ENCODE results near the gene PAWR. TPM values are rescaled to one million over a fixed set of nuclear protein-coding genes. Genes with fewer than 3 reads are reported as not detected.
A peak's percentile ranks its signal among the peaks of the same experiment; 100 is the strongest.
"Not testable (repeated sequence)": the region's sequence is repeated elsewhere in the genome, so short reads cannot be mapped to it uniquely, and the experiment has no call there.

PAWR gene
- polyA plus RNA-seq, 1 donor = 51.2 TPM

DNA sequence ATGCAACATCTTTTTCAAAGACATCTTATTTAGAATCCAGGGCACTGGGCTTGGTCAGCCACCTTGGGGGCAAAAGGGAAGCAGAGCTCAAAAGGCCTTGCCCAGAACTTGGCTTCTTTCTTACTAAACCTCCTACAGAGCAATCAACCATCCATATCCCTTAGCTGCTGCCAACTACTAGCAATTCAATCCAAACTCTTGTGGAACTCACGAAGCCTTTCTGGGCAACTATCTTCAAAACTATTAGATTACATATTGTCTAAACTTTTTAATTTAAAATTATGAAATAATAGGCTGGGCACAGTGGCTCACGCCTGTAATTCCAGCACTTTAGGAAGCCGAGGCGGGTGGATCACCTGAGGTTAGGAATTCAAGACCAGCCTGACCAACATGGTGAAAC lies 95.5 kb downstream of the PAWR start:
- H3K27me3 ChIP-seq (ENCODE audit: control insufficient read depth, insufficient read depth, low read length) = no peaks in the 10 kb centered on the region
- H3K27ac ChIP-seq (ENCODE audit: low read length) = no peak overlapping the region
- H3K9me3 ChIP-seq (ENCODE audit: control insufficient read depth, low read depth, low read length) = no peaks in the 10 kb centered on the region
- 100% methylated on average over 1 of the region's 4 CpGs for WGBS (ENCODE audit: insufficient coverage, low lambda C conversion rate)
- H3K36me3 ChIP-seq (ENCODE audit: control insufficient read depth, insufficient read depth, low read length) = peaks cover 2% of the 10 kb centered on the region
- no peak overlapping the region for H3K4me3 ChIP-seq (ENCODE audit: low read length)
- H3K4me1 ChIP-seq (ENCODE audit: control insufficient read depth, insufficient read depth, low read length) = no peaks in the 10 kb centered on the region
- DNase-seq = no peak

DNA sequence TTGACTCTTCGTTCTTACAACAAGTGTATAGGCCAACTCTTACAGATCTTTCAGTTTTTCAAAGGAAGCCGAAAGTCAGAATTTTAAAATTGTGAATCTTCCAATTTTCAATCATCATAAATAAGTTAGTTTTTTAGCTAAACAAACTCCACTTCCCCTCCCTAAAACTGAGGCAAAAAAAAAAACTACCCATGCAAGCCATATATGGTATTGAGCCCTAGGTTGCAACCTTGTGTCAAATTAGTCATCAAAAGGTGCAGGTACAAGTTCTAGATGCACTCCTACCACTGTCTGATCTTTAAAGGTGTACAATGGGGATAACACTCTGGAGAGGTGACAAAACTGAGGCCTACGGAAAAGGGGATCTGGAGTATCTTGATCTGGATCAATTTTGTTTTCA lies 97.9 kb downstream of the PAWR start:
- Histone ChIP-seq H3K4me1 (ENCODE audit: control insufficient read depth, insufficient read depth, low read length) (no peaks in the 10 kb centered on the region), H3K4me3 (ENCODE audit: low read length) (no peak overlapping the region), H3K27ac (ENCODE audit: low read length) (no peak overlapping the region), H3K27me3 (ENCODE audit: control insufficient read depth, insufficient read depth, low read length) (no peaks in the 10 kb centered on the region), H3K36me3 (ENCODE audit: control insufficient read depth, insufficient read depth, low read length) (peaks cover 1% of the 10 kb centered on the region), H3K9me3 (ENCODE audit: control insufficient read depth, low read depth, low read length) (no peaks in the 10 kb centered on the region)
- DNase-seq = no peak
- 100% methylated on average over 3 of the region's 3 CpGs for WGBS (ENCODE audit: insufficient coverage, low lambda C conversion rate)

DNA sequence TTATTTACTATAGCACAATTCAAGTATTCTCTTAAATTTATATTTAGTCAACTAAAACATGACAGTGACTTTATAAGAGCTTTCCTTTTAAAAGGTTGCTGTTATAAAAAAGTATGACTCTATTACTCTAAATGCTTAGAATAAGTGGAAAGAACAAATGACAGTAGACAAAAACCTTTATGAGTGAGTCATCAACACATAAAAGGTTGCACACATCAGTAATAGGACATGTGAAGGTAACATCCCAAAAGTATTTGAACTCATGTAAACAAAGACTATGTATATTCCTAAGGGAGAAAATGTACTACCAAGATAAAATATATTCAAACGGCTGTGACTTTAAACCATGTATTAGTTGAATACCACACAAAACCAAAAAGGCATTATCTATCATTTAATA lies 98.8 kb downstream of the PAWR start:
- no peak for DNase-seq
- Histone ChIP-seq H3K36me3 (ENCODE audit: control insufficient read depth, insufficient read depth, low read length) (no peaks in the 10 kb centered on the region), H3K9me3 (ENCODE audit: control insufficient read depth, low read depth, low read length) (no peaks in the 10 kb centered on the region), H3K4me3 (ENCODE audit: low read length) (no peak overlapping the region), H3K4me1 (ENCODE audit: control insufficient read depth, insufficient read depth, low read length) (no peaks in the 10 kb centered on the region), H3K27me3 (ENCODE audit: control insufficient read depth, insufficient read depth, low read length) (no peaks in the 10 kb centered on the region), H3K27ac (ENCODE audit: low read length) (no peak overlapping the region)
- 100% methylated on average over 1 of the region's 1 CpG for WGBS (ENCODE audit: insufficient coverage, low lambda C conversion rate)

DNA sequence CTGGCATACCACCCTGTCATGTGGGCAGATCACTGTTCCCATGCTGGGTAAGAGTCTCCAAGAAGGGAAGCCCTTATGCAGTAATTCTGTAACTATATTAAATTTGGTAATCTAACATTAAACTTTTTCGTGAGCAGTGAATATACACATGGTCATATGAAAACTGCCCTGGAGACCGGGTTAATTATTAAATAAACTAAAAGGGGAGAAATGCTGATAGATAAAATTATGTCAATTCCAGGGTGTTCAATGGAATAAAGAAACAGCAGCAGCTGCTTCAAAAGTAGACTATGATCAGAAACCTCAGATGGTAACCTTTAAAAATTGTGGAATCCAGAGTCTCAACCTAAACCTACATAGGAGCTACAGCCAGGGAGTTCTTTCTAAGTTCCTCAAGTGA lies 100.0 kb downstream of the PAWR start:
- no peaks in the 10 kb centered on the region for H3K9me3 ChIP-seq (ENCODE audit: control insufficient read depth, low read depth, low read length)
- WGBS (ENCODE audit: insufficient coverage, low lambda C conversion rate) = 47% methylated on average over 2 of the region's 2 CpGs
- H3K4me3 ChIP-seq (ENCODE audit: low read length) = no peak overlapping the region
- no peaks in the 10 kb centered on the region for H3K27me3 ChIP-seq (ENCODE audit: control insufficient read depth, insufficient read depth, low read length)
- H3K27ac ChIP-seq (ENCODE audit: low read length) = no peak overlapping the region
- no peak for DNase-seq
- no peaks in the 10 kb centered on the region for H3K36me3 ChIP-seq (ENCODE audit: control insufficient read depth, insufficient read depth, low read length)
- H3K4me1 ChIP-seq (ENCODE audit: control insufficient read depth, insufficient read depth, low read length) = no peaks in the 10 kb centered on the region

DNA sequence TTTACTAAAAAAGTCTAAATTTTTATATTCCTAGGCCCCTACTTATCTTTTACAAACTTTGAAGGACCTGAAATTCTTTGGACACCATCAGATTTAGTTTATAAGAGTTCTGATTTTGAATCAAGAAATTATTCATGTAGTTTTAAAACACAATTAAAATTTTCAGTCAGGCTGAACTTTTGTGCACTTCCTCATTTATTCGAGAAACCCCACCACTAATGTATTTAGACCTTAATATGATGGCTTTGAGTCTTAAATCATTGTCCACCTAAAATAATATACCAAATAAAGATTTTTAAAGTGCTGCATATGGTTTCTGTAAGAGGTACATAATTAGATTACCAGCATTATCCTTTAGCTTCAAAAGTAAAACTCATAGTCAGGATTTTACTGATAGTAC lies 103.4 kb downstream of the PAWR start:
- Histone ChIP-seq H3K9me3 (ENCODE audit: control insufficient read depth, low read depth, low read length) (no peaks in the 10 kb centered on the region), H3K27me3 (ENCODE audit: control insufficient read depth, insufficient read depth, low read length) (no peaks in the 10 kb centered on the region), H3K4me3 (ENCODE audit: low read length) (no peak overlapping the region), H3K27ac (ENCODE audit: low read length) (no peak overlapping the region), H3K36me3 (ENCODE audit: control insufficient read depth, insufficient read depth, low read length) (no peaks in the 10 kb centered on the region), H3K4me1 (ENCODE audit: control insufficient read depth, insufficient read depth, low read length) (no peaks in the 10 kb centered on the region)
- no CpG with 5 or more reads among the region's 1 CpG for whole genome bisulfite sequencing (ENCODE audit: insufficient coverage, low lambda C conversion rate)
- DNase-seq = no peak

DNA sequence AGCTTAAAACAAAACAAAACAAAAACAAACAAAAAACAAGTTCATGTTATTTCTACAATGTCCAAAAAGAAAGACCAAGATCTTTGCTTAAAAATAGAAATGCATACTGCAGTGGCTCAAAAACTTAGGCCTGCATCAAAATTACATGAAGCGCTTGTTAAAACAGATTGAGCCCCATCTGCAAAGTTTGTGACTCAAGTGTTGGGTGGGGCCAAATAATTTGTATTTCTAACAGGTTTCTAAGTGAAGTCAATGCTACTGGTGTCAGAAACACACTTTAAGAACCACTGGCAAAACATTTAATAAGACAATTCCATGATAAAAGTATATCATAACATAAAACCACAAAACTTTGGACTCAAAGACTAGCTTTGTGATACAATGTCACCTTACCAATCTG lies 105.6 kb downstream of the PAWR start:
- Histone ChIP-seq H3K9me3 (ENCODE audit: control insufficient read depth, low read depth, low read length) (no peaks in the 10 kb centered on the region), H3K4me3 (ENCODE audit: low read length) (no peak overlapping the region), H3K36me3 (ENCODE audit: control insufficient read depth, insufficient read depth, low read length) (no peaks in the 10 kb centered on the region), H3K27me3 (ENCODE audit: control insufficient read depth, insufficient read depth, low read length) (no peaks in the 10 kb centered on the region), H3K4me1 (ENCODE audit: control insufficient read depth, insufficient read depth, low read length) (no peaks in the 10 kb centered on the region), H3K27ac (ENCODE audit: low read length) (no peak overlapping the region)
- 100% methylated on average over 1 of the region's 1 CpG for WGBS (ENCODE audit: insufficient coverage, low lambda C conversion rate)
- no peak for DNase-seq

DNA sequence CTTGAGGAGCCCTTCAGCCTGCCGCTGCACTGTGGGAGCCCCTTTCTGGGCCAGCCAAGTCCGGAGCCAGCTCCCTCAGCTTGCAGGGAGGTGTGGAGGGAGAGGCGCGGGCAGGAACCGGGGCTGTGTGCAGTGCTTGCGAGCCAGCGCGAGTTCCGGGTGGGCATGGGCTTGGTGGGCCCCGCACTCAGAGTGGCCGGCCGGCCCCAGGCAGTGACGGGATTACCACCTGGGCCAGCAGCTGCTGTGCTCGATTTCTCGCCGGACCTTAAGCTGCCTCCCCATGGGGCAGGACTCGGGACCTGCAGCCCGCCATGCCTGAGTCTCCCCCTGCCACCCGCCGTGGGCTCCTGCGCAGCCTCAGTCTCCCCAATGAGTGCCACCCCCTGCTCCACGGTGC lies 116.9 kb downstream of the PAWR start:
- H3K36me3 ChIP-seq (ENCODE audit: control insufficient read depth, insufficient read depth, low read length) = peaks cover 16% of the 10 kb centered on the region
- no peak for DNase-seq
- no peak overlapping the region for H3K27ac ChIP-seq (ENCODE audit: low read length)
- no CpG with 5 or more reads among the region's 22 CpGs for WGBS (ENCODE audit: insufficient coverage, low lambda C conversion rate)
- H3K4me1 ChIP-seq (ENCODE audit: control insufficient read depth, insufficient read depth, low read length) = no peaks in the 10 kb centered on the region
- H3K4me3 ChIP-seq (ENCODE audit: low read length) = no peak overlapping the region
- peaks cover 25% of the 10 kb centered on the region for H3K9me3 ChIP-seq (ENCODE audit: control insufficient read depth, low read depth, low read length)
- no peaks in the 10 kb centered on the region for H3K27me3 ChIP-seq (ENCODE audit: control insufficient read depth, insufficient read depth, low read length)

DNA sequence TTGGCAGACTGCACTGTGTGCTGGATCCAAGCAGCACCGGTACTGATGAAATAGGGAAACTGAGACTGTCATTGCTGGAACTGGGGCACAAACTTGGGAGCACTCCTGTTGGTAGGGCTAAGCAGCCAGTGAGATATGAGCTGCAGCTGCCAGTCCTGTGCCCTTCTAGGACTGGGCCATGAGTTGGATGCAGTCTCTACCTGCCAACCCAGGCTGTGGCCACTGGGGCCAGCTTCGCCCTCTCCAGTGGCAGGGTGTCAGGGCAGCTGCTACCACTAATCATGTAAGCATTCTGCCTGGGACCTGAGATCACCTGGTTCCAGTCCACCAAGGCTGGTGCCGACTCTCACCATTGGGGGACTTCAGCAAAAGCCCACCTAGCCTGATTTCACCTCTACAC lies 121.1 kb downstream of the PAWR start:
- H3K36me3 ChIP-seq (ENCODE audit: control insufficient read depth, insufficient read depth, low read length) = peaks cover 19% of the 10 kb centered on the region
- H3K27me3 ChIP-seq (ENCODE audit: control insufficient read depth, insufficient read depth, low read length) = no peaks in the 10 kb centered on the region
- no peak overlapping the region for H3K27ac ChIP-seq (ENCODE audit: low read length)
- peaks cover 31% of the 10 kb centered on the region for H3K9me3 ChIP-seq (ENCODE audit: control insufficient read depth, low read depth, low read length)
- no peaks in the 10 kb centered on the region for H3K4me1 ChIP-seq (ENCODE audit: control insufficient read depth, insufficient read depth, low read length)
- H3K4me3 ChIP-seq (ENCODE audit: low read length) = no peak overlapping the region
- no CpG with 5 or more reads among the region's 3 CpGs for WGBS (ENCODE audit: insufficient coverage, low lambda C conversion rate)
- no peak for DNase-seq

DNA sequence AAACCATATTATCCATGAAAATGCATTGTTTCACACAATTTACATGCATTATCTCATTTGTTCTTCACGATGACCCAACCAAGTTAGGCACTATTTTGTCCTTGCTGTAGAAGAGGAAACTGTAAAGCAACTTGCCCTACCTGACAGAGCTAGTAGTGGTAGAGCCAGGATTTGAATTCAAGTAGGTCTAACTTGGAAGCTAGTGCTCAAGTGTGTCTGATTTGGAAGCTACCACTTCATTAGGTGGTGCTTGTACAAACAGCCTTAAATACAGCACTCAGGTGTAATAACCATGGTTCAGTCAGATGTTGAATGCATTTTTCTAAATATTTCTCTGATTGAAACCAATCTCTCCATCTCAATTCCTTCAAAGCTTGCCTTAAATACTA lies 123.6 kb downstream of the PAWR start:
- H3K4me3 ChIP-seq (ENCODE audit: low read length) = no peak overlapping the region
- peak overlapping the region; percentile 39 for H3K27ac ChIP-seq (ENCODE audit: low read length)
- H3K27me3 ChIP-seq (ENCODE audit: control insufficient read depth, insufficient read depth, low read length) = no peaks in the 10 kb centered on the region
- no peaks in the 10 kb centered on the region for H3K4me1 ChIP-seq (ENCODE audit: control insufficient read depth, insufficient read depth, low read length)
- no CpG with 5 or more reads among the region's 1 CpG for WGBS (ENCODE audit: insufficient coverage, low lambda C conversion rate)
- peaks cover 12% of the 10 kb centered on the region for H3K36me3 ChIP-seq (ENCODE audit: control insufficient read depth, insufficient read depth, low read length)
- H3K9me3 ChIP-seq (ENCODE audit: control insufficient read depth, low read depth, low read length) = peaks cover 16% of the 10 kb centered on the region
- DNase-seq = no peak

DNA sequence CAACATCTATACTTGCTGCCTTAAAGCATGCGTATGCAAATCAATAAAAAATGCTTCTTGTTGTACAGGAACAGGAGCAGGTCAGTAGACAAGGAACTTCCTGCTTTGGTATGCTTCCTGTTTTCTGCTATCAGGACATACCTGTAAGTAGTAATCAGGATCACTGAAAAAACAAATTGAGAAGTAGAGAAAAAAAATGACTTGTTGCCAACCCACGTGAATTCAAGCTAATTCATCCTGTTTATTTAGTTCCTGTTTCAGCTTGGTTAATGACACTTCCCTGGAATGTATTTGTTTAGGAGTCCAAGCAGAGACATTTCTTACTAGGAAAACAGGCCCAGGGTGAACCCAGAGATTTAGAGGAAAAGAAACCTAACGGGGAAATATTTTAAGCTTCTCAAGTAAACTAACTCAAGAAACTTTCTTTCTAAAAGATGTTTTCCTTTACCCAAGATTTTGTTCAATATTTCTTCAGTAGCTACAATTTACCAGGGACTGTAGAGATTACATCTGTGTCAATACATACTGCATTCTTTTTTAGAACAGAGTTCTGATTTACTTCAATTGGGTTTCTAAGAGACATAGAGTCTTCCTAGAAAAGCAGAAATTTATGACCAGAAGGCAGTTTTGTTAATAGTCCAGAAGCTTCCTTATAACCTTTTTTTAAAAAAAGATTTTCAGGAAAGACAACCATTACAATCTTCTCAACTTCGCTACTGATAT lies 124.2 kb downstream of the PAWR start:
- DNase-seq = no peak
- Histone ChIP-seq H3K36me3 (ENCODE audit: control insufficient read depth, insufficient read depth, low read length) (peaks cover 11% of the 10 kb centered on the region), H3K4me3 (ENCODE audit: low read length) (no peak overlapping the region), H3K27me3 (ENCODE audit: control insufficient read depth, insufficient read depth, low read length) (no peaks in the 10 kb centered on the region), H3K4me1 (ENCODE audit: control insufficient read depth, insufficient read depth, low read length) (no peaks in the 10 kb centered on the region), H3K27ac (ENCODE audit: low read length) (peak overlapping the region; percentile 39), H3K9me3 (ENCODE audit: control insufficient read depth, low read depth, low read length) (peaks cover 13% of the 10 kb centered on the region)
- 81% methylated on average over 2 of the region's 4 CpGs for WGBS (ENCODE audit: insufficient coverage, low lambda C conversion rate)

DNA sequence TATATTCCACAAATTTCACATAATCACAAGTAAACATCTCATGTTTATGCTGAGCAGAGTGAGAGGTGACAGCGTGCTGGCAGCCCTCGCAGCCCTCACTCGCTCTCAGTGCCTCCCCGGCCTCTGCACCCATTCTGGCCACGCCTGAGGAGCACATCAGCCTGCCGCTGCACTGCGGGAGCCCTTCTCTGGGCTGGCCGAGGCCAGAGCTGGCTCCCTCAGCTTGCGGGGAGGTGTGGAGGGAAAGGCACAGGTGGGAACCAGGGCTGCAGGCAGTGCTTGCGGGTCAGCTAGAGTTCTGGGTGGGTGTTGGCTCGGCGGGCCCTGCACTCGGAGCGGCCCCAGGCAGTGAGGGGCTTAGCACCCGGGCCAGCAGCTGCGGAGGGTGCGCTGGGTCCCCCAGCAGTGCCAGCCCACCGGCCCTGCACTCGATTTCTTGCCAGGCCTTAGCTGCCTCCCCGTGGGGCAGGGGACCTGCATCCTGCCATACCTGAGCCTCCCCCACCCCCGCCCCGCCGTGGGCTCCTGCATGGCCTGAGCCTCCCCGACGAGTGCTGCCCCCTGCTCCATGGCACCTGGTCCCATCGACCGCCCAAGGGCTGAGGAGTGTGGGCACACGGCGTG lies 125.9 kb downstream of the PAWR start:
- no CpG with 5 or more reads among the region's 29 CpGs for WGBS (ENCODE audit: insufficient coverage, low lambda C conversion rate)
- not testable (repeated sequence) for H3K27ac ChIP-seq (ENCODE audit: low read length); H3K36me3 ChIP-seq (ENCODE audit: control insufficient read depth, insufficient read depth, low read length); H3K4me1 ChIP-seq (ENCODE audit: control insufficient read depth, insufficient read depth, low read length); H3K4me3 ChIP-seq (ENCODE audit: low read length); DNase-seq; H3K27me3 ChIP-seq (ENCODE audit: control insufficient read depth, insufficient read depth, low read length)
- peaks cover 16% of the 10 kb centered on the region for H3K9me3 ChIP-seq (ENCODE audit: control insufficient read depth, low read depth, low read length)

All from large intestine (tissue), 3 donors.